Endodermal cell (in vitro differentiated cells): ENCODE results near the gene CACNA1I. TPM values are rescaled to one million over a fixed set of nuclear protein-coding genes. Genes with fewer than 3 reads are reported as not detected.

Experiments used
- DNase-seq: peaks from one replicate; pipeline ENCODE4 v3.0.0-alpha.2; 2017
- H3K27ac ChIP-seq: 2 replicates; pipeline ENCODE4 v1.5.1; 2013; ENCODE audit warnings: mild to moderate bottlenecking, low read depth, low read length, moderate library complexity
- H3K27me3 ChIP-seq: 2 replicates; pipeline ENCODE4 v1.6.1; 2013; ENCODE audit warnings: mild to moderate bottlenecking, low read length, moderate library complexity; ENCODE audit not compliant: insufficient read depth, control insufficient read depth, poor library complexity, severe bottlenecking
- H3K36me3 ChIP-seq: 2 replicates; pipeline ENCODE4 v1.7.0; 2013; ENCODE audit warnings: mild to moderate bottlenecking, low read length, moderate library complexity; ENCODE audit not compliant: control insufficient read depth, insufficient read depth
- H3K4me1 ChIP-seq: one replicate; pipeline ENCODE4 v1.7.0; 2013; ENCODE audit warnings: low read length; ENCODE audit not compliant: control insufficient read depth, insufficient read depth
- H3K4me3 ChIP-seq: 2 replicates; pipeline ENCODE4 v1.5.1; 2013; ENCODE audit warnings: mild to moderate bottlenecking, low read length, moderate library complexity
- H3K9ac ChIP-seq: 2 replicates; pipeline ENCODE4 v1.6.1; 2013; ENCODE audit warnings: mild to moderate bottlenecking, low read length, moderate library complexity; ENCODE audit not compliant: poor library complexity, severe bottlenecking; ENCODE audit errors: extremely low read depth
- H3K9me3 ChIP-seq: 2 replicates; pipeline ENCODE4 v1.6.1; 2013; ENCODE audit warnings: mild to moderate bottlenecking, low read length, moderate library complexity; ENCODE audit not compliant: control insufficient read depth
- H3K27ac Mint-ChIP-seq: 2 replicates; pipeline ENCODE4 v1.8.0; 2020; ENCODE audit warnings: mixed read lengths
- H3K27me3 Mint-ChIP-seq: 2 replicates; pipeline ENCODE4 v1.8.0; 2021; ENCODE audit warnings: mild to moderate bottlenecking, mixed read lengths; ENCODE audit not compliant: insufficient read depth
- H3K36me3 Mint-ChIP-seq: 2 replicates; pipeline ENCODE4 v1.8.0; 2020; ENCODE audit warnings: low read depth, mixed read lengths
- H3K4me1 Mint-ChIP-seq: 2 replicates; pipeline ENCODE4 v1.8.0; 2020; ENCODE audit warnings: mixed read lengths
- H3K4me3 Mint-ChIP-seq: 2 replicates; pipeline ENCODE4 v1.8.0; 2020; ENCODE audit warnings: mild to moderate bottlenecking, moderate library complexity, mixed read lengths
- H3K9me3 Mint-ChIP-seq: 2 replicates; pipeline ENCODE4 v1.8.0; 2020; ENCODE audit warnings: mild to moderate bottlenecking, mixed read lengths
- WGBS, 2 experiments: methylation state at CpG; one replicate each; pipeline versions ENCODE4 v1.1.5 to v1.1.7; 2013; ENCODE audit warnings: missing lambda C conversion rate in 2 of 2, mixed read lengths in 1 of 2; ENCODE audit not compliant: insufficient coverage in 1 of 2, insufficient read length in 1 of 2; 5-methylcytosine and 5-hydroxymethylcytosine counted together
- total RNA-seq, 2 donors: library from RNA; stranded (reverse); fragmentation: NEBNext Ultra II Directional in 1 of 2; extraction: Animal tissue kit (Norgen Biotek cat#: 25700) in 1 of 2; gene quantifications; 2 replicates in 1 of 2; 3 replicates in 1 of 2; pipeline ENCODE4 v1.2.1, GENCODE V29; 2021
- TF ChIP-seq, protein P1 (sequence below): fragments of 200-600 bp; sonication (generic); conservative IDR thresholded peaks from 2 replicates; pipeline ENCODE4 v1.5.0; 2021; ENCODE audit warnings: antibody characterized with exemption, mild to moderate bottlenecking

CACNA1I gene
- total RNA-seq, 2 donors from 2014 or later = 1.2 to 2.2 TPM

DNA sequence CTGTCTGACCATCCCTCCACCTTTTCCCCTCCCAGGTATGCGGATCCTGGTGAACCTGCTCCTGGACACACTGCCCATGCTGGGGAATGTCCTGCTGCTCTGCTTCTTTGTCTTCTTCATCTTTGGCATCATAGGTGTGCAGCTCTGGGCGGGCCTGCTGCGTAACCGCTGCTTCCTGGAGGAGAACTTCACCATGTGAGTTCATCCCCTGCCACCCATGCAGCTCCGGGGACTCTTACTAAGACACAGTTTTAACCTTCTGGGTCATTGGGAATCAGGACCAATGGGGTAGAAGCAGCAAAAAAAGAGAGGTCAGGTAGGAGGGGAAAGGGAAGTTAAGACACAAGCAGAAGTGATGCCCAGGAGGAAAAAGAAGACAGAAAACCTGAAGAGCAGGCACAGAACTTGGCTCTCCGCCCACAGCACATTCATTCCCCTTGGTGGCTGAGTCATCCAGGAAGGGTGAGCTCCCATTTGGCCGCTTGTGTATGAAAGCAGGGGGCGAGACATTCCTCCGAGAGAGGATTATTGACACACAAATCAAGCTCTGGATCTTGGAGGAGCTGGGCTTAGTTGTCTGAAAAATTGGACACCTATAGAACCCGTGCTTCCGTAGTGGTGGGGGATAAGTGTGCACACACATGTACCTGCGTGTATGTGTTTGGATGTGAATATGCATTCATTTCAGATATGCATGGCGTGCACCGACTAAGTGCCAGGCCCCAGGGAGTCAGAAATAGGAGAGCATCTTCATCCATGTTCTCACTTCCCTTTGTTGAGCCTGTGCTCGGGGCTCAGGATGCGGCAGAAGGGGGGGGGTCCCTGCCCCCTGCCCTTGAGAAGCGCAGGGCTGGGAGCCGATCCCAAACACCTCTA is 64.2 kb downstream of the CACNA1I start:
- no peaks in the 10 kb centered on the region for H3K27me3 ChIP-seq
- no peaks in the 10 kb centered on the region for H3K4me1 ChIP-seq
- Mint-ChIP-seq H3K36me3 (no peaks in the 10 kb centered on the region), H3K27ac (no peak overlapping the region), H3K9me3 (no peaks in the 10 kb centered on the region), H3K4me1 (peaks cover 1% of the 10 kb centered on the region), H3K27me3 (no peaks in the 10 kb centered on the region), H3K4me3 (no peak overlapping the region)
- TF ChIP-seq, protein P1, sequence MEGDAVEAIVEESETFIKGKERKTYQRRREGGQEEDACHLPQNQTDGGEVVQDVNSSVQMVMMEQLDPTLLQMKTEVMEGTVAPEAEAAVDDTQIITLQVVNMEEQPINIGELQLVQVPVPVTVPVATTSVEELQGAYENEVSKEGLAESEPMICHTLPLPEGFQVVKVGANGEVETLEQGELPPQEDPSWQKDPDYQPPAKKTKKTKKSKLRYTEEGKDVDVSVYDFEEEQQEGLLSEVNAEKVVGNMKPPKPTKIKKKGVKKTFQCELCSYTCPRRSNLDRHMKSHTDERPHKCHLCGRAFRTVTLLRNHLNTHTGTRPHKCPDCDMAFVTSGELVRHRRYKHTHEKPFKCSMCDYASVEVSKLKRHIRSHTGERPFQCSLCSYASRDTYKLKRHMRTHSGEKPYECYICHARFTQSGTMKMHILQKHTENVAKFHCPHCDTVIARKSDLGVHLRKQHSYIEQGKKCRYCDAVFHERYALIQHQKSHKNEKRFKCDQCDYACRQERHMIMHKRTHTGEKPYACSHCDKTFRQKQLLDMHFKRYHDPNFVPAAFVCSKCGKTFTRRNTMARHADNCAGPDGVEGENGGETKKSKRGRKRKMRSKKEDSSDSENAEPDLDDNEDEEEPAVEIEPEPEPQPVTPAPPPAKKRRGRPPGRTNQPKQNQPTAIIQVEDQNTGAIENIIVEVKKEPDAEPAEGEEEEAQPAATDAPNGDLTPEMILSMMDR = no peak
- H3K36me3 ChIP-seq = no peaks in the 10 kb centered on the region
- no peak overlapping the region for H3K9ac ChIP-seq
- no peaks in the 10 kb centered on the region for H3K9me3 ChIP-seq
- peak; percentile 75 for DNase-seq
- H3K27ac ChIP-seq = no peak overlapping the region
- WGBS, 2 experiments = 87 to 95% methylated on average over 9 to 18 of the region's 18 CpGs
- H3K4me3 ChIP-seq = no peak overlapping the region

DNA sequence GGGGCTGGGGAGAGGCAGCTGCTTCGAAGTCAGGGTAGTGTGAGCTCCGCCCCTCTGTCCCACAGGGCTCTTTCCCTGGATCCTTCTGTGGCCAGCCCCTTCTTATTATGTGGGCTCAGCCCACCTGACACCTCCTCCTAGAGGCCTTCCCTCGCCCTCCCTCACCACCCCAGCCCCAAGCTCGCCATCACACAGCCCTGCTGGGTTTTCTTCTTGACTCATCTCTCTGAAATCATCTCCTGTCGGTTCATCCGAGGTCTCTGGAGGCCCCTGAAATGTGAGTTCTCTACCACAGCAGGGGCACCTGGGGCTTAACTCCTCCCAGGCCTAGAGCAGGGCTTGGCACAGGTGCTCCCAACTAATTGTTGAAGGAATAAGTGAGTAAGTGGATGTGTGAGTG is 65.2 kb downstream of the CACNA1I start:
- H3K27me3 ChIP-seq = no peaks in the 10 kb centered on the region
- H3K27ac Mint-ChIP-seq = no peak overlapping the region
- no peak overlapping the region for H3K9ac ChIP-seq
- DNase-seq = peak; percentile 62
- H3K36me3 Mint-ChIP-seq = no peaks in the 10 kb centered on the region
- no peaks in the 10 kb centered on the region for H3K9me3 Mint-ChIP-seq
- H3K4me1 ChIP-seq = no peaks in the 10 kb centered on the region
- no peak overlapping the region for H3K27ac ChIP-seq
- H3K36me3 ChIP-seq = no peaks in the 10 kb centered on the region
- no peak overlapping the region for H3K4me3 Mint-ChIP-seq
- no peak overlapping the region for H3K4me3 ChIP-seq
- TF ChIP-seq, protein P1 = no peak
- peaks cover 1% of the 10 kb centered on the region for H3K4me1 Mint-ChIP-seq
- H3K27me3 Mint-ChIP-seq = no peaks in the 10 kb centered on the region
- WGBS, 2 experiments = 71 to 83% methylated on average over 1 to 6 of the region's 6 CpGs
- H3K9me3 ChIP-seq = no peaks in the 10 kb centered on the region

DNA sequence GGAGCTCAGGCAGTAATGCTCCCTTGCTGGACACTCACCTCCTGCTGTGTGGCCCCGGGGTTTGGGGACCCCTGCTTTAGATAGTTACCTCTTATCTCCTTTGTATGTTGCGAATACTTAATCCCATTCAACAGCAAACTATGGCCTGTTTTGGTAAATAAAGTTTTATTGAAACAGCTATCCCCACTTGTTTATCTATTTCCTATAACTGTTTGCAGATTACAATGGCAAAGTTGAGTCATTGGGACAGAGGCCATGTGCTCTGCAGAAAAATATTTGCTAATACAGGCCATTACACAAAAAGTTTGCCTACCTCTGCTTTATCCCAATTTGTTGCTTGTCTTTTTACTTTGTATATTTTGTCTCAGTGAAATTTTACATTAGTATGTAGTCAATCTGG is 68.4 kb downstream of the CACNA1I start:
- Mint-ChIP-seq H3K36me3 (no peaks in the 10 kb centered on the region), H3K9me3 (no peaks in the 10 kb centered on the region), H3K27ac (no peak overlapping the region), H3K27me3 (peaks cover 10% of the 10 kb centered on the region), H3K4me3 (no peak overlapping the region), H3K4me1 (no peaks in the 10 kb centered on the region)
- 85% methylated on average over 2 of the region's 2 CpGs; no CpG with 5 or more reads in 1 of the 2 experiments for WGBS, 2 experiments
- TF ChIP-seq, protein P1 = no peak
- H3K9me3 ChIP-seq = no peaks in the 10 kb centered on the region
- H3K4me3 ChIP-seq = no peak overlapping the region
- no peak overlapping the region for H3K27ac ChIP-seq
- no peaks in the 10 kb centered on the region for H3K4me1 ChIP-seq
- no peak for DNase-seq
- H3K36me3 ChIP-seq = no peaks in the 10 kb centered on the region
- H3K9ac ChIP-seq = no peak overlapping the region
- H3K27me3 ChIP-seq = no peaks in the 10 kb centered on the region
